NT2/D1 (cell line): Measurements from ENCODE around the gene ACO2.

ENCODE experiments used
- SUZ12 ChIP-seq: IDR thresholded peaks from 2 replicates; pipeline ENCODE4 v1.6.1; 2011; ENCODE audit not compliant: insufficient read length, insufficient read depth; ENCODE audit errors: extremely low read depth
- ZNF274 ChIP-seq: IDR thresholded peaks from 2 replicates; pipeline ENCODE4 v1.6.1; 2011; ENCODE audit warnings: mild to moderate bottlenecking, low read depth, low read length

DNA sequence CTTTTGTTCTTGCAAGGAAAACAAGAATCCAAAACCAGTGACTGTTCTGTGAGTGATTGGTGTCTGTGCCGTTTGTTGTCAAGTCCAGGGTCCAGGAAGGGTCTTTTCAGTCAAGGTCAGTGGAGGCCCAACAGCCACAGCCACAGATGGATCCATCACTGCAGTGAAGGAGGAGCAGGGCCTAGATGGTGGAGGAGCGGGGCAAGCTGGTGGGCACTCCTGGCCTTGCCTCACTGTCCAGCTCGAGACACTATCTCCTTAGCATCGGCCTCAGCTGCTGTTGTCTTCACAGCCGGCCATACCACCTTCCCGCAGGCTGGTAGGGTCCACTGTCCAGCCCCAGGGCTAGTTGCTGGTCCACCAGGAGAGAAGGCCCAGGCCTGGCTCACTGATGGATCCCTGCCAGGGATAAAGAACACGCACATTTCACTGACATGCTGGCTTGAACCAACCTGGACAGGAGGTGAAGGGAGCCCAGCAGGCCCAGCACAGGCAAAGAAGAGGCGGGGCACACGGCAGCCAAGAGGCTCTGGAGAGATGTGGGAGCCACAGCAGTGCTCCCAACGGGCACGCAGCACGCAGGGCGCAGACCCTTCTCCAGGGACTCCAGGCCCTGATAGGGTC lies 60.1 kb downstream of the ACO2 start:
- no peak for TF ChIP-seq SUZ12
- TF ChIP-seq ZNF274, result no peak
